CD4-positive, alpha-beta T cell treated with Interleukin-17A for 4 hours (primary cell): ENCODE data around the gene FRMD3.
"Not testable (repeated sequence)": the region's sequence is repeated elsewhere in the genome, so short reads cannot be mapped to it uniquely, and the experiment has no call there.

Source experiments
- DNase-seq: peaks from one replicate; pipeline ENCODE4 v3.0.0-alpha.2; 2020; ENCODE audit warnings: mixed read lengths

FRMD3 gene

GRCh38 chr9:83521411-83521810 is 16.8 kb downstream of the FRMD3 start:
- DNase-seq = no peak

- DNase-seq = no peak
Observed at GRCh38 chr9:83521011-83521410, 17.2 kb downstream of the FRMD3 start.

- no peak for DNase-seq
Observed at GRCh38 chr9:83520292-83520691, 17.9 kb downstream of the FRMD3 start.

GRCh38 chr9:83517980-83518379 is 20.2 kb downstream of the FRMD3 start:
- DNase-seq = not testable (repeated sequence)

- DNase-seq = no peak
Observed at GRCh38 chr9:83514767-83515166, 23.4 kb downstream of the FRMD3 start.

GRCh38 chr9:83512621-83513020 is 25.6 kb downstream of the FRMD3 start:
- DNase-seq = no peak

GRCh38 chr9:83511051-83511450 is 27.1 kb downstream of the FRMD3 start:
- DNase-seq = no peak

GRCh38 chr9:83509402-83509801 is 28.8 kb downstream of the FRMD3 start:
- DNase-seq = no peak

- DNase-seq = no peak
Observed at GRCh38 chr9:83508067-83508466, 30.1 kb downstream of the FRMD3 start.

- no peak for DNase-seq
Observed at GRCh38 chr9:83505282-83505681, 32.9 kb downstream of the FRMD3 start.

- no peak for DNase-seq
Observed at GRCh38 chr9:83503866-83504265, 34.3 kb downstream of the FRMD3 start.

- DNase-seq = no peak
Observed at GRCh38 chr9:83501565-83501964, 36.6 kb downstream of the FRMD3 start.

GRCh38 chr9:83497441-83497840 is 40.8 kb downstream of the FRMD3 start:
- no peak for DNase-seq

- no peak for DNase-seq
Observed at GRCh38 chr9:83491995-83492394, 46.2 kb downstream of the FRMD3 start.

- DNase-seq = no peak
Observed at GRCh38 chr9:83491413-83491812, 46.8 kb downstream of the FRMD3 start.

- no peak for DNase-seq
Observed at GRCh38 chr9:83489961-83490360, 48.2 kb downstream of the FRMD3 start.

- DNase-seq = no peak
Observed at GRCh38 chr9:83484990-83485389, 53.2 kb downstream of the FRMD3 start.

GRCh38 chr9:83483223-83483622 is 55.0 kb downstream of the FRMD3 start:
- DNase-seq = no peak

GRCh38 chr9:83479765-83480164 is 58.4 kb downstream of the FRMD3 start:
- no peak for DNase-seq

- no peak for DNase-seq
Observed at GRCh38 chr9:83477571-83477970, 60.6 kb downstream of the FRMD3 start.

GRCh38 chr9:83477120-83477519 is 61.1 kb downstream of the FRMD3 start:
- no peak for DNase-seq

- no peak for DNase-seq
Observed at GRCh38 chr9:83476513-83476912, 61.7 kb downstream of the FRMD3 start.

- DNase-seq = no peak
Observed at GRCh38 chr9:83475741-83476140, 62.5 kb downstream of the FRMD3 start.

- no peak for DNase-seq
Observed at GRCh38 chr9:83474631-83475030, 63.6 kb downstream of the FRMD3 start.

GRCh38 chr9:83473488-83473971 is 64.7 kb downstream of the FRMD3 start:
- no peak for DNase-seq

- DNase-seq = no peak
Observed at GRCh38 chr9:83472764-83473163, 65.4 kb downstream of the FRMD3 start.
